ENCODE data around the gene DUS1L. TPM values are rescaled to one million over a fixed set of nuclear protein-coding genes. Genes with fewer than 3 reads are reported as not detected.

Gene DUS1L
- total RNA-seq, 1 donor from 2014 or later = 74.1 TPM

- Mint-ChIP-seq H3K27me3 (ENCODE audit: unreplicated experiment) (peaks cover 11% of the 10 kb centered on the region), H3K4me3 (ENCODE audit: unreplicated experiment) (no peak overlapping the region), H3K9me3 (ENCODE audit: unreplicated experiment) (no peaks in the 10 kb centered on the region), H3K4me1 (ENCODE audit: unreplicated experiment) (no peaks in the 10 kb centered on the region), H3K27ac (ENCODE audit: unreplicated experiment) (no peak overlapping the region), H3K36me3 (ENCODE audit: low read depth, unreplicated experiment) (no peaks in the 10 kb centered on the region)
- TF ChIP-seq CTCF (IDR thresholded peaks at IDR 0.05; ENCODE audit: unreplicated experiment) = no peak
- no peak for DNase-seq (ENCODE audit: low spot score)
Observed at GRCh38 chr17:82056729-82057621, 8.6 kb downstream of the DUS1L start.

- Mint-ChIP-seq H3K36me3 (ENCODE audit: low read depth, unreplicated experiment) (no peaks in the 10 kb centered on the region), H3K4me1 (ENCODE audit: unreplicated experiment) (no peaks in the 10 kb centered on the region), H3K27ac (ENCODE audit: unreplicated experiment) (no peak overlapping the region), H3K9me3 (ENCODE audit: unreplicated experiment) (no peaks in the 10 kb centered on the region), H3K4me3 (ENCODE audit: unreplicated experiment) (no peak overlapping the region), H3K27me3 (ENCODE audit: unreplicated experiment) (peaks cover 11% of the 10 kb centered on the region)
- no peak for DNase-seq (ENCODE audit: low spot score)
- TF ChIP-seq CTCF (IDR thresholded peaks at IDR 0.05; ENCODE audit: unreplicated experiment) = no peak
Observed at GRCh38 chr17:82055965-82056728, 9.5 kb downstream of the DUS1L start.

- Mint-ChIP-seq H3K36me3 (ENCODE audit: low read depth, unreplicated experiment) (no peaks in the 10 kb centered on the region), H3K27me3 (ENCODE audit: unreplicated experiment) (peaks cover 13% of the 10 kb centered on the region), H3K27ac (ENCODE audit: unreplicated experiment) (peak overlapping the region; percentile 13), H3K4me3 (ENCODE audit: unreplicated experiment) (no peak overlapping the region), H3K9me3 (ENCODE audit: unreplicated experiment) (no peaks in the 10 kb centered on the region), H3K4me1 (ENCODE audit: unreplicated experiment) (no peaks in the 10 kb centered on the region)
- no peak for DNase-seq (ENCODE audit: low spot score)
- no peak for TF ChIP-seq CTCF (IDR thresholded peaks at IDR 0.05; ENCODE audit: unreplicated experiment)
Observed at GRCh38 chr17:82055023-82055964, 10.3 kb downstream of the DUS1L start.

- Mint-ChIP-seq H3K36me3 (ENCODE audit: low read depth, unreplicated experiment) (no peaks in the 10 kb centered on the region), H3K9me3 (ENCODE audit: unreplicated experiment) (no peaks in the 10 kb centered on the region), H3K27ac (ENCODE audit: unreplicated experiment) (no peak overlapping the region), H3K4me1 (ENCODE audit: unreplicated experiment) (no peaks in the 10 kb centered on the region), H3K4me3 (ENCODE audit: unreplicated experiment) (no peak overlapping the region), H3K27me3 (ENCODE audit: unreplicated experiment) (peaks cover 11% of the 10 kb centered on the region)
- TF ChIP-seq CTCF (IDR thresholded peaks at IDR 0.05; ENCODE audit: unreplicated experiment) = no peak
- no peak for DNase-seq (ENCODE audit: low spot score)
Observed at GRCh38 chr17:82054351-82055022, 11.1 kb downstream of the DUS1L start.

Data from endothelial cell (in vitro differentiated cells).